ENCODE measurements around the gene FHAD1.

DNA sequence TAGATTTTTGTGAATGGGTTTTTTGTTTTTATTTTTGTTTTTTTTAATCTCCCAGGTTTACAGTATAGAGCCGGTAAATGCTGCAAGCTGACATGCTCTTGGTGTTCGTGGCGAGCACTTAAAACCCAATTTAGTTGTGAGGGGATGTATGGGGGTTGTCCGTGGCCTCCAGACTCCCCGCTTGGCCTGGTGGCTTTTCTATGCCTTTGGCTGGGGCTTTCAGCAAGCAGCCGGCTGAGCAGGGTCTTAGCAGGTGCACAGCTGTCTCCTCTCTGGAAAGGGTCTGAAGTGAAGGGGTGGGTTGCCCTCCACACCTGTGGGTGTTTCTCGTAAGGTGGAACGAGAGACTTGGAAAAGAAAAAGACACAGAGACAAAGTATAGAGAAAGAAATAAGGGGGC is 131.7 kb downstream of the FHAD1 start:
- TF ChIP-seq POLR2A (IDR thresholded peaks at IDR 0.05): no peak
- TF ChIP-seq, protein P1, sequence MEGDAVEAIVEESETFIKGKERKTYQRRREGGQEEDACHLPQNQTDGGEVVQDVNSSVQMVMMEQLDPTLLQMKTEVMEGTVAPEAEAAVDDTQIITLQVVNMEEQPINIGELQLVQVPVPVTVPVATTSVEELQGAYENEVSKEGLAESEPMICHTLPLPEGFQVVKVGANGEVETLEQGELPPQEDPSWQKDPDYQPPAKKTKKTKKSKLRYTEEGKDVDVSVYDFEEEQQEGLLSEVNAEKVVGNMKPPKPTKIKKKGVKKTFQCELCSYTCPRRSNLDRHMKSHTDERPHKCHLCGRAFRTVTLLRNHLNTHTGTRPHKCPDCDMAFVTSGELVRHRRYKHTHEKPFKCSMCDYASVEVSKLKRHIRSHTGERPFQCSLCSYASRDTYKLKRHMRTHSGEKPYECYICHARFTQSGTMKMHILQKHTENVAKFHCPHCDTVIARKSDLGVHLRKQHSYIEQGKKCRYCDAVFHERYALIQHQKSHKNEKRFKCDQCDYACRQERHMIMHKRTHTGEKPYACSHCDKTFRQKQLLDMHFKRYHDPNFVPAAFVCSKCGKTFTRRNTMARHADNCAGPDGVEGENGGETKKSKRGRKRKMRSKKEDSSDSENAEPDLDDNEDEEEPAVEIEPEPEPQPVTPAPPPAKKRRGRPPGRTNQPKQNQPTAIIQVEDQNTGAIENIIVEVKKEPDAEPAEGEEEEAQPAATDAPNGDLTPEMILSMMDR (IDR thresholded peaks at IDR 0.05 in 4 of 5, conservative IDR thresholded peaks at IDR 0.05 in 1 of 5): no peak
